ENCODE data around the gene LMBR1L.
A peak's percentile ranks its signal among the peaks of the same experiment; 100 is the strongest.
"Not testable (repeated sequence)": the region's sequence is repeated elsewhere in the genome, so short reads cannot be mapped to it uniquely, and the experiment has no call there.

Gene LMBR1L

DNA sequence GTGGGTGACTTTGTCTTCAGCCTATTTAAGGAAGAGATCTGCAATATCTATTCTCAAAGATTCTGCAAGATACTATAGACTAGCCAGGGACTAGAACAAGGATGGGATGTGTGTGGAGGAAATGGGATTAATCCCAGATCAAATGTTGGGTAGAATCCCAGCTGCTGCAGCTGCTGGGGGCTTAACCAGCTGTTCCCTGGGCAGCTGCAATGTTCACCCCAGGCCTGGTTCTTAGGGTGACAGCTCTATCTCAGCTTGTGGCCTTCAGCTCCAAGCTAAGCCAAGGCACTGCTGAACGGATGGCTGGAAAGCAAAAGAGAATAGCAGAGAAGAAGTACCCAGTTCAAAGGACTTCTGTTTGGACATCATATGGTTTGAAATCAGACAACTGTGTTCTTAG lies 30.9 kb downstream of the LMBR1L start:
- DNase-seq = no peak

DNA sequence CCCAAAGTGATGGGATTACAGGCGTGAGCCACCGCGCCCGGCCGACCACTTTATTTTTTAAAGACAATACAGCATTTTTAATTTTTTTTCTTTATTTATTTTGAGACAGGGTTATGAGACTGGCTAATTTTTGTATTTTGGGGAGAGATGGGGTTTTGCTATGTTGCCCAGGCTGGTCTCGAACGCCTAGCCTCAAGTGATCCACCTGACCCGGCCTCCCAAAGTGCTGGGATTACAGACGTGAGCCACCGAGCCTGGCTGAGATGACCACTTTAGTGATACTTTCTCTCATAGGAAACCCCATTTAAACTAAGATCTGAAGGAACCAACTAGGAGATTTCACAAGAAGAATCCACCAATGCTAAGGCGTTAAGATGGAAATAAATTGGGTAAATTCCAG lies 39.7 kb downstream of the LMBR1L start:
- no peak for DNase-seq

DNA sequence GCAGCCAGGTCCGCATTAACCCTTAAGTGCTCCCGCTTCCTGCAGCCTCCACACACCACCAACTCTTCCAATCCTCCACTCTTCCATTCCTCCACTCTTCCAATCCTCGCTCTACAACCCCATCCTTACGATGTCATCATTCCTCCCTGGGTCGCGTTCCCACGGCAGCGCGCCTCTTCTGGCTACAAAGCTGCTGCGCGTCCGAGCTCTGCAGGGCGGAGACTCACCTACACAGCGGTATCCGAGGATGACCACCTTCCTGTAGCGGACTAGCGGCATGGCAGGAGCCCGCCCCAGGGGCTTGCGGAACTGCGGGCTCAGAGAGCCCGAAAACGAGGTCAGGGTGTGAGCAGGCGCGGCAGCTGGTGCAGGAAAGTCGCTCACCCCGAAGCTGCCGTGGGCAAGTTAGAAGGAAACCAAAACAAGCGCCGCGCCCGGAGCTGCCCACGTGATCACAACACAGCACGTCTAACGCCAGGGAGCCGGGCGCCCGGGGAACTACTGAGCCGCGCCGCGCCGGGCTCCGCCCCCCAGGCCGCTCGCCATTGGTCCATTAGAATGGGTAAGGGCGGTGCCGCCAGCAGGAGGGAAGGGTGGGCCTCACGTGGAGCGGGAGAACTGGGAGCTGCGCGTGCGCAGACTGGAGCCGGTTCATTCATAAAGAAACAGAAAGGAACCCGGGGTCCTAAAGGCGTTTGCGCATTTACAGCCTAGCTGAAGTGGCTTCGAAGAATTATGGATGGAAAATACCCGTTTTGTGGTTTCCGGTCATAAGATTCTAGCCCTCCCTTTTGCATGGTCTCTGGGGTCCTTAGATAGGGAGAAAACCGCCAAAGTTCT lies 40.9 kb downstream of the LMBR1L start, which contains the start of gene RHEBL1:
TSS of gene RHEBL1 (minus strand) at position 473 of the 840 bp plus-strand sequence. CDS start at position 279, 194 bp downstream.
- peak; percentile 99 for DNase-seq

DNA sequence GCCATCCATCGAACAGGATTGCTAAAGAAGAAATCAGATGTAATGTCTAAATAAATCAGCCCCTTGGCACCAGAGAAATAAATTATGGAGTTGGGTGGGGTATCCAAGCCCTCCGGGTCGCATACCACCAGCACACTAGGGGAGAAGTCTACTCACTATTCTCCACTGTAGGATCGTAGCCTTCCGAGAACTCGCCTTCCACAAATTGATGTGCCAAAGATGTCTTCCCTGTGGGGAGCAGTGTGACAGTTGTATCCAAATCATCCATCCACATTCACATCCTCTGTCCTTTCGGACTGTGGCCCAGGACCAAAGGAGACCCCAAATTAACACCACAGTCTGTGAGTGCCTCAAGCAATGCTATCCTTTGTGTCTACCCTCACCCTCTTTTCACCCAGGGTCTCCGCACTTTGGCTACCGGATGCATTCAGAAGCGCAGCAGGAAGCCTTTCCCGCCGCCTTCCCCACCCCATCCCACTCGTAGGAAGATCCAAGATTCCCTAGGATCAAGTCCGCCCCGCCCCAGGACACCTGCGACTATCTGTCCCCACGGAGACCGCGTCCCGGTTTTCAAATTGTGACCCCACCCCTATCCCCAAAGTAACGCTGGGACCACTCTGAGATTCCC lies 41.7 kb downstream of the LMBR1L start:
- no peak for DNase-seq

DNA sequence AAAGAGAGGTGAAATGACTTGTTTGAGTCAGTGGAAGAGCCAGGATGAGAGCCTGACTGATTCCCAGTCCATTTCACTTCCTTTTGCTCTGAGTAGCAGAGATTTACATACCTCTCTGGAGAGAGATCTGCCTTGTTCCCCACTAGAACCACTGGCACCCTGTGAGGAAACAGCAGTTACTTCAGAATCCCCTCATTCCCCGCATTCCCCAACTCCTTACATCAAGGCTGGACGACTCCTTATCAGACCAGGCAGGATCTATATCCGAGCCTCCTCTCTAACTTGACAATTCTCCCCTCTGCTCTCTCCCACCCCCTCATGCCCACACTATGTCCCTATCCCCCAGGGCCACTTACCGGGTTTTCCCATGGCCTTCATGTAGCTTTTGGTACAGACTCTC lies 44.5 kb downstream of the LMBR1L start:
- no peak for DNase-seq

DNA sequence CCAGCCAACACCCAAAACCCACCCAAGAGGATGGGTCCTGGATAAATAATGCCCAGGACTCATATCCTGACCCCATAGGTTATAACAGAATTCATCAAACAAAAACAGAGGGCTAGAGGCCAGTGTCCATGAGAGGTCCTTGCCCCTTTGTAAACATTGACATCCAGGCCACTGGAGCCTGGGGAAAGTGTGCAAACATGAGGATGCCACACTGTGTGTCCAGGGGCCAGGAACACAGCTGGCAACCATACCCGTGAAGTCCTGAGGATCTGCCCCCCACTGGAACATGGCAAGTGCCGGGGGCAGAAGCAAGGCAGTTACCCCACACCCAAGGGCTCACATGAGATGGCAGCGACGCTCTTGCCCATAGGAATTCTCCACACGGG lies 45.9 kb downstream of the LMBR1L start:
- no peak for DNase-seq

DNA sequence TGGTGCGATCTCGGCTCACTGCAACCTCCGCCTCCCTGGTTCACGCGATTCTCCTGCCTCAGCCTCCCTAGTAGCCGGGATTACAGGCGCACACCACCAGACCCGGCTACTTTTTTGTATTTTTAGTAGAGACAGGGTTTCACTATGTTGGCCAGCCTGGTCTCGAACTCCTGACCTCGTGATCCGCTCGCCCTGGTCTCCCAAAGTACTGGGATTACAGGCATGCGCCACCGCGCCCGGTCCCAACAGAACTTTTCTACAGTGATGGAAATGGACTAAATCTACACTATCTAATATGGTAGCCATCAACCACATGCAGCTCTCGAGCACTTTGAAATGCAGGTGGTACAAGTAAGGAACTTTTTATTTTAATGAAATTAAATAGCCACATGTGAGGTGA lies 48.7 kb downstream of the LMBR1L start:
- not testable (repeated sequence) for DNase-seq

DNA sequence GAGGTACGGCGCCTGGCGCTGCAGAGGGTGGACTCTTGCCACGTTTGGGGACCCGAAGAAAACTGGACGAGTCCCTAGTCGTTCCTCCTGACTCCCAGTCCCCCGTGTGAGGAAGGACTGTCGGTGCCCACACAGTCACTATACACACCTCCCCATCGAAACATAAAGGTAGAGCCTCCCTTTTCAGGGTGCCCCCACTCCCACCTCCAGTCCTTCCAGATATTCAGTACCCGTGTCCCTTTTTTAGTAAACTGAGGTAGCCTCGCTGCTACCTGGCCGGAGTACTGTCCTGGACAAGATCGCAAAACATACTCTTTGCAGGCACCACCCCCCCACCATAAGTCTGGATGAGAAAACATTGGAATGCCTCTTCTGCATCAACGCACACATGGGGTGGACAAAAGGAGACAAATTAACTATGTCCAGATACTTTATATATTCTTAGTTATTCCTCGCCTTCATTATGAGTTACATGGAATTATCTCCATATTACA lies 49.4 kb downstream of the LMBR1L start:
- DNase-seq = no peak

DNA sequence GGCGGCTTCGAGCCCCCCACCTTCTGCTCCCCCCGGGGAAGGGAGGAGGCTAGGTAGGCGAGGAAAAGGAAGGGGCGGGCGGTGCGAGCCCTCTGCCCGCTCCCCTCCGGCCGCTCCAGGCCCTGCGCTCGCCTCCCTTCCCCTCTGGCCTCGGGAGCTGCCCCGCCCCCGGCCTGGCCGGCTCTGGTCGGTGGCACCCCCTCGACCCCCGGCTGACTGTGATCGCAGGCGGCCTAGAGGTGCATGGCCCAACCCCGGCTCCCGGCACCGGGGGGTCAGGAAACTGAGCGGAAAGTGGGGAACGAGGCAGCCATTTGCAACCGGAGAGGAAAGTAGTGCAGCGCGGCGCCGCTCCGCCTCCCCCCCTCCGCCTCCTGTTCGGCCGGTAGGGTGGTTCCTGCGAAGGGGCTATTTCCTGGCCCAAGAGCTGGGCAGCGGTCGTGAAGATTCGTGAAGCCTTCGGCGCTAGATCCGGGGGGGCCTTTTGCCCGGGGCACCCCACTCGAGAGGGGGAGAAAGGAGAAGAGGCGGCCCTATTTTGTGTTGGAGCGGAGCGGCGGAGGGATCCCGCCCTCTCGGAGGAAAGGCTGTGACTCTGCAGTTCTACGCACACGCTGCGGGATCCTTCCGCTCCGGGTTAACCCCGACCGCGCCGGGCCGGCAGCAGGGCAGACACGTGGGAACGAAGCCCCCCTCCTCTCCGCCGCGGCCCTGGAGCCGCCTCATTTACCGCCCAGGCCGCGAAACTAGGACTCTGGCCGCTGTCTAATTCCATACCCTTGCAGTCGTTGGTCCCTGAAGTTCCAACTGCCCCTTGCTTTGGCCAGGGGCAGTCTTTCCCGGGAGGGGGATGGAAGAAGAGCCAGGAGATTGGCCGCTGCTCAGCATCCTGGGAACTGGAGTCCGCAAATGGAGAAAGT lies 50.1 kb downstream of the LMBR1L start, which contains the start of gene KMT2D:
TSS of gene KMT2D (minus strand) at position 558 of the 920 bp plus-strand sequence. CDS start 5,470 bp downstream, outside the sequence.
- DNase-seq = peak; percentile 96

DNA sequence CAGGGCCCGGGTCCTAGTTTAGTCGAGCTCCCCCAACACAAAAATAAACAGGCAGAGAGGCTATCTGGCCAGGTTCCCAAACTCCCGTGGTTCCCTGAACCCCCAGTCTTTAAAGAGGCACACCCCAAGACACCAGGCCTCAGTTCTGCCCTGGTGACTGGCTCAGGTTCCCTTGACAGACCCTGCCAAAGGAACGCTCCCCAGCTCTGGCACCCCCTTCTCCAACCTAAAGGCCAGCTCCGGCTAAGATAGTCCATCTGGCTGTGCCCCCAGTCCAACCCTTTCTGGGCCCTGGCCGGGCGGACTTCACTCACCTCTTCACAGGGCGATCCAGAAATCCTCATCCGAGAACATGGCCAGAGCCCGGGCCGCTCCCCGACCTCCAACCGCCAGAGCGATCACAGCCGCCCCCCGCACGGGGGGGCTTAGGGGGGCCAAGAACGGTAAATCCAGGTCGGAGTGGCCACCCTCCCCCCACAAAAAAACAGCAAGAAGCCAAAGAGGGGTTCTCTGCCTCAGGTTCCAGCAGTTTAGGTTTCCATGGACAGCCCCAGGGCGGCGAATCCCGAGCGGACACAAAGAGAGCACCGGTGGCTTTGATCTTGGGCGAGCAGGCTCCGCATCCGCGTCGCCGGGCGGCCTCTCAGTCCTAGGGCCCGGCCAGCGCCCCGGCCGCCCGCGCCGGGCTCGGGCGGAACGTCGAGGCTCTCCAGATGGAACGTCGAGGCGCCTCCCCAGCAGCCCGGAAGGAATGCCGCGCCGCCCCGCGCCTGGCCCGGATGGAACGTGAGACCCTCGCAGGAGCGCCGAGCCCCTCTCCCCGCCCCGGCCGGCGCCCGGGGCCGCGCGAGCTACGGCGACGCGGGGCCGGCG lies 51.1 kb downstream of the LMBR1L start:
- DNase-seq = no peak

DNA sequence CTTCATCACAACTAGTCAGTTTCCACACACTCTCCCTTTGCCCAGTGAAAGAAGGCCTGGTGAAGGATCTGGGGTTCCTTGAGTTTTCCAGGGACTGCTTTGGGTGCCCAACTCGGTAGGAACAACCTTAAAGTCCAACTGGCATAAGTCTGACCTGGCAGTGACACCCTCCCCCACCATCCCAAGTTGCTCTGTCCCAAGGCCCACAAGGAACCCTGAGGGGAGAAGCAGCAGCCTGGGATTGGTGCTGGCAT lies 51.7 kb downstream of the LMBR1L start:
- DNase-seq = no peak

DNA sequence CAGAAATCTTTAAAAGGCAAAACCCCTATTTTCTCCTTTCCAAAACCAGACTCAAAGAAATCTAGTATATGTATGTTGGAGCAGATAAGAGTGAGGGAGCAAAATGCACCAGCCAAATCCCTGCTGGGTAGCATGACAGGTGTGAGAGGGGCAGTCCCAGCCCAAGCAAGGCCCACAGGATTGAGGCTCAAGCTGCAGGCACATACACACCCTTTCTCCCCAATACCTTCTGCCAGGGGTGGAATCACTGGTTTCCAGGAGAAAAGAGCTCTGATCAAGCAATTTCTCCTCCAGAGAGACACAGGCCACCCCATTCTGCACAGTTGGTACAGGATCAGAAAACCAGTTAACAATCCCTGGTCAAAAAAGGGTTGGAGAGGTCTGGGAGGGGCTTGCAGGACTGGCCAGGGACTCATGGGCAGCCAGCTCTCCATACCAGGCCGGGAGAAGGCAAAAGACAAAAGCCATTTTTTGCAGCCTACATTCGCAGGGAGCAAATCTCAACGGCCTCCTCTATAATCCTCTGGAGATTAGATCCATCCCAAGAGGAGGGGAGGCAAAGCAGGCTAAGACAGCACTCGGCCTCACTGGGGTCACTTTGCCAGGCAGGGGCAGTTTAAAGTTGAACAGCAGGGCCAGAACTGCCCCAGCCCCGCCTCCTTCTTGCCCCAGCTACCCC lies 52.1 kb downstream of the LMBR1L start:
- DNase-seq = peak; percentile 55

DNA sequence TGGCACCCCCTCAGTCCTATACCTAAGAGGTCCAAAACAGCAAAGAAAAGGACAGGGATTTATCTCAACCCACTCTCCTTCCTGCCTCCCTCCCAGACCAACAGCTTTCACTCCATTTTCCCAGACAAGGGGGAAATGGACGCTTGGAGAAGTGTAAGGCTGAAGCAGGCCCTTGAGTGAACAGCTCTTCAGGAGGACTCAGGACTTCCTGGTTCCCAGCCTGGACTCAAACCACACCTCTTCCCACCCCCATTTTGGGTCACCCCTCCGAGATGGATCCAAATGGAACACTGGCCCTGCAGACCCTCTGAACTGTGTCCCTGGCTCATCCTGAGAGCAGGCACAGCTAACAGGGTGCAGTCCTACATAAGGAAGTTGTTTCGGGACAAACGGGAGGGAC lies 52.8 kb downstream of the LMBR1L start:
- DNase-seq = peak; percentile 55

DNA sequence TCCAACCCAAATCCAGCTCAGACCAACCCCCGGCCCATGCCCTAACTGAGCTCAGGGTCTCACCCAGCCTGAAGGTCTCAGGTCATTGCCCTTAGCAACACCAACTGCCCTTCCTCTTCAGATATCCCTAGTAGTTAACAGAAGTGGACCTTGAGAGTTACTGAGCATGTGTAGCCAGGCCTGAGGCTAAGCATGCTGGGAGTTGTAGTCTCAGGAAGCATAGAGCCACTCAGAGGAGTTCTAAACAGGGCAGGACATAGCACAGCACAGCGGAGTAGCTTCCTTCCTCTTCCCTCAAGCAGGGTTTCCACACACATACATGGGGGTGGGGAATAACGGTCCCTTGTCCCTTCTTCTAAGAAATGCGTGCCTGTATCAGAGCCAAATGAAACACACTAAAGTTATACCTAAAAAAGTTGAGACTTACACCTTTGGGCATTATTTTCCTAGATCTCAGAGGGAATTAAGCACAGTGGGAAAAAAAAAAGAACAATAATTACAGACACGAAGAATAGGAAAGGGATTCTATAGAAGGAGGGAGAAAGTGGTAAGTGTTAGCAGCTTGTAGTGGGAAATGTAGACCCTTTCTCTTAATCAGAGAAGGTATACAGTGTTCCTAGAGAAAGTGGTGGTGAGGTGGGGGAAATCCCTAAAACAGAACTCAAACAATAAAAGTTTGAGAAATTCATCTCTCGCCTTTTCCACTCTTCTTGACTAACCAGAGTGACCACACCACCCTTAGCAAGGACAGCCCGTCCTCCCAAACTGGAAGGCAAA lies 54.5 kb downstream of the LMBR1L start:
- peak; percentile 71 for DNase-seq

DNA sequence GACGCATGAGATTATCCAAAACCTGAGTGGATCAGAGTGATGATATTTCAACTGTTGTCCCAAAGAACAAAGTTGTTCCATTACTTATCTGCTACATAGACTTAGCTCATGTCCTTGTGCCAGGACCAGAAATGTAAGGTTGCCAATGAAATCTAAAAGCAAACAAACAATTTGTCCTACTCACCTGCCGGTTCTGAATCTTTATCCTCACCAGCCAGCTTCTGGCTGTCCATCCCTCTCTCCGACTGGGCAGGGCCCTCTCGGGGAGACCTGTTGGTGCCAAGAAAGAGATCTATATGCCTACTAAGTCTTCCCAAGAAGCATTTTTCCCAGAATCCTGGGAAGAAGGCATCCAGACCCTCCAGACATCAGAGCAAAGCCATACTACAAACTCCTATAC lies 55.6 kb downstream of the LMBR1L start:
- no peak for DNase-seq

DNA sequence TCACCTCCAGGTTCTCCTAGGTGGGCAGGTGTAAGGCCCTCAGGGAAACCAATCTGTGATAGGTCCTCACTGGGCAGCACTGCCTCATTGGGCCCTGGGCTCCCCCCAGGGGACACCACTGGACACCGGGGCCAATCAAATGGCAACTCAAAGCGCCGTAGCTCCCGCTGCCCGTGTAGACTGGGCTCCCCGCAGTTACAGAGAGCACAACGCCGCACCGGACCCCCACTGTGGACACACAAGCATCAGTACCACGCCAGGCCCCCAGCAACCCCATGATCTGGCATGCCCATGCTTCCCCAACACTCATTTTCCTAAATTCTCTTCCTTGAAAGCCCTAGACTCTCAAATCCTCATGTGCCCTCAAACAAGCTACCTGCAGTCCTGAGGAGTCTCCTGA lies 56.1 kb downstream of the LMBR1L start:
- no peak for DNase-seq

DNA sequence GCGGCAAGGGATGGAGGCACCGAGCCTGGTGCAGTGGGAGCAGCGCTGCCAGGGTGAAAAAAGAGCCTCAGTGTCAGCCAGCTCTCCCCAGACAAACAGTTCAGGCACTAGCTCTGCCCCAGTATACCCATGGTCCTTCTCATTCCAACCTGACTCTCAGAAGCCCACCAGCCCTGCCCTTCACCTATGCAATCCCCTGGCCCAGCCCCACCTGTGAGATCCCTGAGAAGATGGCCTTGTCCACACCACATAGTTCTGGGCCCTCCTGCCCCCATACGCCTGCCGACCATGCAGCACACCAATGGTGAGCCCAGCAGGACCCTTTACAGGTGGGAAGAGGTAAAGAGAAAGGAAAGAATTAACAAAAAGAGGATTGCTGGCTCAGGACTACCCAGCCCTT lies 56.6 kb downstream of the LMBR1L start:
- DNase-seq = no peak

DNA sequence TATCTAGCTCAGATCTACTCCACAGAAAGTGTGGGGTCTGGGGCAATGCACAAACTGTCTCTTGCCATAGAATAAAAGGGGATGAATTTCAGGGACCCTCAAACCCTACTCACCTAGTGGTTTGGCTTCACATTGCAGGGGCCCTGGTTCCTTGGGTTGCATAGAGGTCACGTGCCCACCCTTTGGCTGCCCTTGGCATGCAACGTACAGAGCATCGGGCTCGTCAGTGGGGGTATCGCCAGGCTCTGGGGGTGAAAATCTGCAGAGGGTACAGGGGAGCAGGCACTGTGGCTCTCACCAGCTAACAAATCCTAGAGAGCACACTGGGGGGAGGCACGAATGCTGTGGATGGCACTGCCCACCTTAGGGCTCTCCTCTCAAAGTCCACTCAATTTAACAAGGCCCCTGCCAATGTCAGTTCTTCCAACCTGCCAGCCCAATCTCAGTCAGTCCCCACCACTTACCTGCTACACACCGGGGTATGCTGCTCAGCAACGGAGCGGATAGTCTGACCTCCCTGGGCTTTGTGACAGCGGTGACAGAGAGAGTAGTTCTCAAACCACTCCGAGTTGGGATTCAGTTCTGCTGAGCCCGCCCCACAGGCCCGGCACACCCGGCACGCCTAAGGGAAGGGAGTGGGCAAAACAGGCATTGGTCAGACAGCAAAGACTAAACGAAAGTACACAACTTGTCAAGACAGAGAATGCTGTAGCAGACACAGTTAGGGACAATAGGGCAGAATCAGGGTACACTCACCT lies 58.0 kb downstream of the LMBR1L start:
- no peak for DNase-seq

DNA sequence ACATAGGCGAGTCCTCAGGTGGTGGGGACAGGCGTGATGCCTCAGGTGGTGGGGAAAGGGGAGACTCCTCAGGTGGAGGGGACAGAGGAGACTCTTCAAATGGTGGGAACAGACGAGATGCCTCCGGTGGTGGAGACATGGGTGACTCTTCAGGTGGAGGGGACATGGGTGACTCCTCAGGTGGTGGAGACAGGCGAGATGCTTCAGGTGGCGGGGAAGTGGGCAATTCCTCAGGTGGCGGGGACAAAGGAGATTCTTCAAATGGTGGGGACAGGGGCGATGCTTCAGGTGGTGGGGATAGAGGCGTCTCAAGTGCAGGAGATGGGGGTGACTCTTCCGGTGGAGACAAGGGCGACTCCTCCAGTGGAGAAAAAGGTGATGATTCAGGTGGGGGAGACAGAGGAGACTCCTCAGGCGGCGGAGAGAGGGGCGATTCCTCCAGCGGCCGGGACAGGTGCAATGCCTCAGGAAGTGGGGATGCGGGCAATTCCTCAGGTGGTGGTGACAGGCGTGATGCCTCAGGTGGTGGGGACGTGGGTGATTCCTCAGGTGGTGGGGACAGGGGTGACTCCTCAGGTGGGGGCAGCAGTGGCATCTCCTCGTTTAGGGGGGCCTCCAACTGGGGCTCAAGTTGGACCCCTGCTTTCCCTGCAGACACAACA lies 58.7 kb downstream of the LMBR1L start:
- no peak for DNase-seq

DNA sequence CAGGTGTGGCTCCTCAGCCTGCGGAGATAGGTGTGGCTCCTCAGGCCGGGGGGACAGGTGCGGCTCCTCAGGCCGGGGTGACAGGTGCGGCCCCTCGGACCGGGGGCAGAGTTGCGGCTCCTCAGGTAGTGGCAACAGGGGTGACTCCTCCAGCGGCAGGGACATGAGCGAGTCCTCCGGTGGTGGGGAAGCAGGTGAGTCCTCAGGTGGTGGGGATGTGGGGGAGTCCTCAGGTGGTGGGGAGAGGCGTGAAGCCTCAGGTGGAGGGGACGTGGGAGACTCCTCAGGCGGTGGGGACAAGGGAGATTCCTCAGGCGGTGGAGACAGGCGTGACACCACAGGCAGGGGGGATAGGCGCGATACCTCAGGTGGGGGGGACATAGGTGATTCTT lies 59.3 kb downstream of the LMBR1L start:
- DNase-seq = no peak
